Mesenteric fat pad (tissue), 1 donor: ENCODE data around the gene CBX2. TPM values are rescaled to one million over a fixed set of nuclear protein-coding genes. Genes with fewer than 3 reads are reported as not detected.

Experiments
- DNase-seq: peaks from one replicate; pipeline ENCODE4 v3.0.0-alpha.2; 2020; ENCODE audit warnings: low spot score
- total RNA-seq: library from RNA; stranded (reverse); fragmentation: NEBNext Ultra II Directional; extraction: Animal tissue kit (Norgen Biotek cat#: 25700); gene quantifications from one replicate; pipeline ENCODE4 v1.2.1, GENCODE V29; 2021
- donor health status: DM: yes; HTN: yes; CAD: no.

CBX2 gene
- total RNA-seq, 1 donor from 2014 or later = 2.9 TPM

DNA sequence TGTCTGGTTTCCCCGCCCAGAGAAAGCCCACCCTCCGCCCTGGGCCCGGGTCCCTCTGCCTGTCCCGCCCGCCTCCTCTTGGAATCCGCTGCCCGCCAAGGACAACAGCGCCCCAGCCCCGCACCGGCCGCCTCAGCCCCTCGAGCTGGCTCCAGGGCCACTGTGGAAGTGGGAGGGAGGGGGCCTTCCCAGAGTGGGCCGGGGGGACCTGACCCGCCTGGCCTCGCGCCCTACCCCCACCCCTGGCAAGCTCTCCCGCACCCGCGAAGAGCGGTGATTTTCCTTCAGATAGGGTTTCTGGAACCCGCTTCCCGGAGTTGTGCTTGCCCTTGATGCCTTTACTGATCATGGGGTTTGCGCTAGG lies 21.2 kb downstream of the CBX2 start:
- DNase-seq = no peak

DNA sequence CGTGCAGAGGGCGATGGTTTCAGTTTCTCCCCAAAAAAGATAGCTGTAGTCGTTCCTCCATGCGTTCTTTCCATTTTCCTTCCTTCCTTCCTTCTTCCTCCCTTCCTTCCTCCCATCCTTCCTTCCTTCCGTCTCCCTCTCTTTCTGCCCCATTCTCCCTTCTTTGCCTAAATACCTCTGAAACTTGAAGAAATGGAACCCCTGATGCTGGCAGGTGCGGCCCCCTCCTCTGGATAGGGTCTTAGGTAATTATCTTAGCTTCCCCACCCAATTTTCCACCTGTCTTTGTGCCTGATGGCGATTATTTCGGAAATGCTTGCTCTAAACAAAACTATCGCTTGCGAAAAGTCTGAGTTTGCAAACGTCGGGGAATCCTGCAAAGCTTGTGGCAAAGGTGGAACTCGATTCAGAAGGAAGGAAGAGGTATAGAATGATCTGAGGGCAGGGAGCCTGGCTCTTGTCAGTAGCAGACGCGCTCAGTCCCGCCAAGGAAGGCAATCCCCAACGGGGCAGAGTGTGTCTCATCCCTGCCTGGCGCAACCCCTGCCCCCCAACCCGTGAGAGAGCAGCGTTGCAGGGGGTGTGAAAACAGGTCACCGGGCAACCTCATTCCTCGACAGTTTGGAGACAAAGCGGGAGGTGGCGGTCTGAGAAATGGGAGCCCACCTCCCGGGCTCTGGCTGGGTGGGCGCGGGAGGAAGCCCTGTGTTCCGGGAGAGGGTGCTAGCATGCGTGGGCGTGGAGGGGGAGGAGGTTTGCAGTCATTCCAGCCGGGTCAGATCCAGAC lies 21.8 kb downstream of the CBX2 start:
- DNase-seq = no peak

DNA sequence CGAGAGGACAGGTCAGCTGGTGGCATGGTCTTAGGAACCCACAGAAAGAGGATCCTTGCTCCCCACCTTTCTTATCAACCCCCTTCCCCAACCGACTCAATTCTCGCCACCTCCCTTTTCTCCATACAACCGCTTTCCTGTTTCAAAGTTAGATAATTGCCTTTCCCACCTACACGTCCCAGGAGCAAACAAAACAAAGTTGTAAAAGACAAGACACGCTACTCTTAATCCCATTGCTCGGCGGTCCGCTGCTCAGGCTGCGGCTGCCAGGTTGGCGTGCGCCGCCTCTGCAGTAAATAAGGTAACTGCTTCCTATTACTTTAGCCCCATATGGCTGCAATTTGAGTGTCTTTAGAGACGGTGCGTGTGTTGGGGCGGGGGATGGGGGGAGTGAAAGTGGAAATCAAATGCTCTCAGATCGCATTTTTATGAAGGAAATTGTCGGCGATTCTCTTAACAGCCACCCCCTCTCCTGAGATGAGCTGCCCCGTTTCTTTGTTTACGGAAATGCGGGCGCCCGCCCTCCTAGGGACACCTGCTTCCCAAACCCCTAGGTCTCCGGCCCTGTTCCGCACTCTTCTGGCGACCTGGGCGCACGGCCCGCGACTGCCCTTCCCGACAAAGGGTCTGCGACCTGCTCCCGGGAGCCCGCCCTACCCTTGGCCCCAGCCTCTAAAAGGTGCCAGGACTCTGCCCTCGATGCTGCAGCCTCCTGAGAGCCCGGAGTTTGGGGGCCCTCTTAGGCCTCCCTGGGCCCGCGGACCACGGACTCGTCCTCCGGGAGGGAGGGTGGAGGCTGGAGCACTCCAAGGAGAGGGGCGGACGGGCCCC lies 22.6 kb downstream of the CBX2 start:
- no peak for DNase-seq

DNA sequence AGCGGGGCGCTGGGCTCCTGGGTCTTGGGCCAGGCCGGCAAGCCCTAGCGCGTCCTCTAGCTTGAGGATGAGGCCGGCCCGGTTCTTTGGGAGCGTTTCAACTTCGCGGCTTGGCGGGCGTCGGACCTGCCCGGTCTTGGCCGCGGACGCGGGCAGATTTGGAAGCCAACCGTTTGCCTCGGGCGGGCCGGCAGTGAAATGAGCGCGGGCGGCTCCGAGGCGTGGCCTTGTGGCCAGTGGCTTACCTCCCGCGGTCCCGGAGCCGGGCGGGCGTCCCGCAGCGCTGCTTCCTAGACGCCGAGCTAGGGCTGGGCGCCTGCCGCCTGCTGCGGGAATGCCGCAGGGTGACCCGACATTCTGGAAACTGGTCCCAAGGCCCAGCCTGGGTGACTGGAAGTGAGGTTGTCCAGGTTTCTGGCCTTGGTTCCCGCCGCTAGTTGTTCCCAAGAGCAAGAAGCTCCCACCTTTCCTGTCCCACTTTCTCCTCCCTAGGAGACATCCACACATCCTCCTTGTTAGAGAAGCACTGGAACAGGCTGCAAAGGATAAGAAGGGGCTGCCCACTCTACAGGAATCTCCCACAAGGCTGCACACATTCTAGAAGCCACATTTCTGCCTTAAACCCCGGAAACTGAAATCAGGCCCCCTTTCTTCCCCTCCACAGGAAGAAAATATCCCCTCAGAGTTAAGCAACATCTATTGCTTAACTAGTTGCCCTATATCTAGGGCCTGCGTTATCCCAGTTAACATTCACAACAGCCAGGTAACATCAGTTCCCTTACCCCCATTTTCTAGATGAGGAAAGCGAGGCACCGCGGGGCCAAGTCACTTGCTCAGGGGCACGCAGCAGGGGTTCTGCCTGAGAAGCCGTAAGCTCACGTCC lies 23.4 kb downstream of the CBX2 start:
- no peak for DNase-seq

DNA sequence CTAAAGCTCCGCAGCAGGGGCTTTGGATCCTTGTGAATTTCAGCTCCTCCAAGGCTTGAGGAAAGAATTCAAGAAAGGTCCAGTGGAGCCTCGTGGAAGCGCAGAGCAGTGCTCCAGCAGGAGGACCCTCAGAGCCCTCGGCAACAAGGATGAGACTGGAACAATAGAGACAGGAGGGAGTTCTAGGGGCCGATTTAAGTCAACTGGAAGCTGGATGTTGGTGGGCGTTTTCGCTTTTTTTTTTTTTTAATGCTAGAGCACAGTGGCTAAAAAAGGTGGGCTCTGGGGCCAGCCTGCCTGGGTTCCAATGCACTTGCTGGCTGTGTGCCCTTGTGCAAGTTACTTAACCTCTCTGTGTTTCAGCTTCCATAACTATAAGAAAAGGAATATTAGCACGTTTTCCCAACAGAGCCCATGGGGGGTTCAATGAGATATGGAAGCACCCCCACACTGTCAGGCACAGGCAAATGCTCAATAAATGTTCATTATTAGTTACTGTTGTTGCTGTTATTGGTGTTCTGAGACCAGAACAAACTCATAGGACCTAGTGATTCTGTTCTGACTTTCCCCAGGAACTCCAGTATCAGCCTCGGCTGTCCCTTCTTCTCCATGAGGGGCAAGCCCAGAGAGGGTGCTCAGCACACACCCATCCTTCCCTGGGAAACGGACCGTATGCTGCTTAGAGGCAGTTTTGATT lies 24.2 kb downstream of the CBX2 start:
- DNase-seq = no peak

DNA sequence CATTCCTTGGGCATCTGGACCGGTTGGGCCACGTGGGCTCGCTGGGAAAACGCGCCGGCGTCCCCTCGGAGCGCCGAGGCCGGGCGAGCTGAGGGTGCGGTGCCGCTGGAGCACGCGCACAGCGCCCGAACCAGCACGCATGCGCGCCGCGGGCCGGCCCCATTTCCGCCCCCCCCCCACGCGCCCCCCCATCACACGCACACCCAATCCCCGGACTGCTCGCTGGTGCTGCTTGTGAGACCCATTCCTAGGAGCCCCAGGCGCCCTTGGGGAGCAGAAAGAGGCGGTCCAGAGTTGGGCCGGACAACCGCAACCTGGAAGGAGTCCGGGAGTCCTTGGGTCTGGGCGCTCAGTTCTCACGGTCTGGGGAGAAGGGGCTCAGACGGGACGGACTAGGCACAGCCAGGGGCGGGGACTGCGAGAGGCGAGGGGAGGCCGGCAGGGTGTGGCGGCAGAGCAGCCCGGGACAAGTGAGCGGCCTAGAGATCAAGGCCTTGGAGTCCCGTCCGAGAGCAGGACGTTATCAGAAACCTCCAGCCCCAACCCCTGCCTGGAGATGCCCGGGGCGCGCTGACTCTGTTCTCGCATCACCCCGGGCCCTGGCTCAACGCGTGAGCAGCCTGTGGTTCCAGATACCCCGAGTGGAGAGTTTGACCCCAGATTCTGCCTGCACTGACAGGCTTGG lies 24.9 kb downstream of the CBX2 start:
- no peak for DNase-seq

DNA sequence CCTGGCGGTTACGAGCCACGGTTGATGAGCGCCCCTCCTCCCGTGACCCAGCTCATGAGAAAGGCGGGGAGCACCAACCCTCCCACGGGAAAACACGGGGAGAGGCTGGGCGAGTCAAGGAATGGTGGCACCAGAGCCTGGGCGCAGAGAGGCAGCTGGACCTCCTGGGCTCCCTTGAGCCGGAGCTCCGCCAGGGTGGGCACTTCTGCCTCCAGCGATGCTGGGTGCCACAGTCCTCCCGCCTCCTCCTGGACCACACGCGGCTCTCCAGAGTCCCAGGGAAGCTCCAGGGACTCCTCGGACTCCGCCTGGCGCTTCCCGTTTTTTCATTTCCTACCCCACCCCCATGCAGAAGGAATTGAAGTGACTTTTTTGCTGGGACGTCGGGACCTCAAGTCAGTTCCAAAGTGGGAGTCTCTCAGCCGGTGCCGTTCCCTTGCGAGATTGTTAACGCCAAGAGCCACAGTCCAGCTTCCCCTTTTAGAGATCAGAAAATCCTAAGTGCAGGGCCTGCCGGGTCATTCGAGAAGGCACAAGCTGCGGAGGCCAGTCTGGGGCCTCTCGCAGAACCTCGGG lies 25.6 kb downstream of the CBX2 start:
- no peak for DNase-seq

DNA sequence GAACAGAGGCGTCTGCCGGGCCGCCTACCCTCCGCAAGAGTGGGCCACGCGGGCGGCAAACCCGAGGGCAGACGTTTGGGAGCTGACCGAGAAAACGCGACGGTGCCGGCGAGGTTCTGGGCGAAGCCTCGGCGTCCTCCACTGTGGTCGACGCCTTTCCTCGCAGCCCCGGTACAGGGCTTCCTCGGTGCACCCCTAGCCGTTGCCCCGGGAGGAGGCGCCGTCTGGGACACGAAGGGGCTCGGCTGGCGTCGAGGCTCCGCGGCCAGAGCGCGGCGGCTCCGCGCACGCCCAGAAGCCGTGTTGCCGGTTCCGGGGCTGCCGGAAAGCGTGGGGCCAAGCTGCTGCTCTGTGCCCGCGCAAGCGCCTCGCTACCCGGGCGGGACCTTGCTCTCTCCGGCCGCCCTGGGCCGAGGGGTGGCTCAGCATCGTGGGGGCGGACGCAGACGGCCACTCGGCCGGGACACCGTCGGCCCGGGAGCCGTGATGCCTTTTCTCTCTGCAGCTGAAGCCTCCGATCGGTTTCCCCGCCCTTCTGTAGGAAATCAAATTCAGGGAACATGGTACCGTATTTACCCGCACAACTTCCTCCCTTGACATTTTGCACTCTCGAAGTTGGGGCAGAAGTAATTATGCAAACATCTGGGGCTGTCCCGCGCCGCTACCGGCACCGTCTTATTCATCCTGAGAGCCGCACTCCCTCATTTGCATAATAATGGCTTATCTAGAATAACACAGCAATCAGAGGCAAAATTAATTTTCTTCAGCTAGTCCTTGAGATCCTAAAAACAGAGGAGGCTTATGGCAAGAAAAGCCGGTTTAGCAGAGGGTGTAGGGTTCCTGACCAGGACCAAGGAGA lies 26.3 kb downstream of the CBX2 start:
- DNase-seq = no peak

DNA sequence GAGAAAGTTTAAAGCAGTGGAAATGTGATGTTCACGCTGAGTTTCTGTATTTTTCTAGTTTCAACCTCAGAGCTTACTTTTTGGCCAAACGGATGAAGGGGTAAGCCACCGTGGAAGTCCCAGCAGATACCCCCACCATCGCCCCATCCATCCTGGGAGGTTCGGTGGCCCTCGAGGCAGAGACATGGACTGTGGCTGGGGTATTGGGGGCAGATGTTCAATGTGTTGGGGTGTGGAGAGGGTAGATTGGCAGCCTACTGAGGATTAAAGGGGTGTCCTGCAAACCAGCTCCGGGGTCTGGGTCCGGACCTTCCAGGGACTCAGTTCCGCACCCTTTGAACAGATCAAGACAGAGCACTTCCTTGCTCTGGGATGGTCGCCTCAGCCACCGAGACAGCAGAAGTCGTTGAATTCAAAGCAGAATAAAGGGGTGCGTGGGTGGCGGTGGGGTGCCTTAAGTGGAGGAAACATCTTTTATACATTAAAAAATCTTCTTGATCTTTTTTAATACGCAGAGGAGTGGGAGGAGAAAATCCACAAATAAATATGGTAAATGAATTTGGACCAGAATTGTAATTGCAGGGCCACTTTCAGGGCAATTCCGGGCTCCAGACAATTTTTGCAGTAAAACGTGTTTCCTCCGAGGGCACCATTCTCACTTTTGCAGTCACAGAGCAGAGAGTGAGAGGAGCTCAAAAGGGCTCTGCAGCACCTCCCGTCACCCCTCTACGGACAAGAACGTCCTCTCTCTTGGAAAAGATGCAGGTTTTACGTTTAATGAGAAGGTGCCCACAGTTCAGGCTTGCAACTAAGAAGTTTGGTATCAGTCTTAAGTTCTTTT lies 27.1 kb downstream of the CBX2 start:
- DNase-seq = no peak

DNA sequence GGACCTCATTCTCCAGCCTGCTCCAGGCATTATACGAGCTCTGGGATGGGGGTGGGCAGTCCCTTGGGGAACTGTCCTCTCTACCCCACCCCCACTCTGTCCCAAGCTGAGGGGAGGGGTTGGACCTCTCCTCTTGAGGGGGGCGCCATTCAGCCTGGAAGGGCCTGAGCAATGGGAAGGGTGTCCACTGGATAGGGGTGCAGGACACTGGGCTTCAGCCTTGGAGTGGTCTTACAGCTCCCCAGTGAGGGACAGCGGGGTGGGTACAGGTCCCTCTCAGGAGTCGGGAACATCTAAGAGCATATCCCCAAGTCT lies 28.5 kb downstream of the CBX2 start:
- no peak for DNase-seq

DNA sequence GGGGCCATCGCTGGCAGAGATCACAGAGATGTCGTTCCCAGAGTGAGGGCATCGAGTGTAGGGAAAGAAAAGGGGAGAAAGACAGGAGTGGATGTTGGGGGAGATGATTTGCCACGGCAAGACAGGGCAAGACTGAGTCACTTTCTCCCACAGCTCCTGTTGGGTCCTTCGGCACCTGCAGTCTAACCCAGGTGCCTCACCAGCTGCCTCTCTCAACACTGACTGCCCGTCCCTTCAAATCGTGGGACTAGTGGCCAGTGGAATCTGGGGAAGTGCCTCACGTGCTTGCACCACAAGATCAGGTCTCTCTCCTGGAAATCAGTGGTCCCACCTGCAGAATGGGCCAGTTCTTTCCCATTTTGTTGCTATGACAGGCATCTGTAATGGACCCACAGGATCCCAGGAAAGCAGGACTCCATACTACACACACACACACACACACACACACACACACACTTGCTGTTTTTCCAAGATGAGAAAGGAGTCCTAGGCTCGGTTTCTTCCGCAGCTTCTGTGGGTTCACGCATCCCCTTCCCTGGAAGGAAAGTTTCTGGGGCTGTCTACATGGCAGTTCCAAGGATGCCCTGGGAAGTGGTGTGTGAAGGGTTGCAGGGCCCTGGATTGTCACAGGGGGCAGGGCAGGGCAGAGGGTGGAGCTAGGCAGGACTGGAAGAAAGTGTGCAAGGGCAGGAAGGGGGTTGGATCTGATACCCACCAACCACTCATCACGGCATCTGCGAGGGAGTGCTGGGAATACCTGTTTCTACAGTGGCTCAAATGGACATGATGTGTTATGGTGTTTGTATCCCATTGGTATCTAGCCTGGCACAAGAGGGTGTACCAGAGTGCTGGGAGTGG lies 29.1 kb downstream of the CBX2 start:
- no peak for DNase-seq

DNA sequence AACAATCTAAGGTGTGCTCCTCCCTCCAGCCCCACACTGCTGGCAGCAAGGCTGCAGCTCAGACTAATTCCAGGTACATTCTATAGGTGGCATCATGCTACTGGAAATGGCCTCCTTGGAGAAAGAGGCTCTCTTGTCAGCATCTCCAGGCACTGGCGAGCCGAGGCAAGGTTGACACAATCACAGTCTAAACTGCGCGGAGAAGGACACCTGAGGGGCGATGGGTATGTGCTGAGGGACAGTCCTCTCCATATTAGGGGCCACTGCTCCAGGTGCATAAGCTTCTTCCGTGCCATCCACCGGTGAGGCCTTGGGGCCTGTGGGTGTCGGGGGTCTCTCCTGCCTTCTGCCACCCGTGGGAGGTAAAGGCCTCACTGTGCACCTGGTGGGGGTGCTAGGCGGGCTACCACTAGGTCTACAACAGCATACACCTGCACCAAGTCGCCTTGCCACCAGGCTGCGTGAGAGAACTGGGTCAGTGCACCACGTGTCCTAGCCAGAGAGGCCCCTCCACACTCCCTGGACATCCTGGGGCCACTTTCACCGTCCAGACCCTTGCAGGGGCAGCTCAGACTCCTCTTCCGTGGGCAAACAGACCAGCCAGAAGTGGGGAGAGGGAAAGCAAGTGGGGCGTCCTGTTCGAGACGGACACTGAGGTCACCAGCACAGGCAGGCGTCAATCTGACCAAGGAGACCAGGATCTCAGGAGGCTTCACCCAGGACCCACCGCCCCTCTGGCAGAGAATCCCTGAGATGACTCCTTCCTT lies 31.0 kb downstream of the CBX2 start:
- no peak for DNase-seq

DNA sequence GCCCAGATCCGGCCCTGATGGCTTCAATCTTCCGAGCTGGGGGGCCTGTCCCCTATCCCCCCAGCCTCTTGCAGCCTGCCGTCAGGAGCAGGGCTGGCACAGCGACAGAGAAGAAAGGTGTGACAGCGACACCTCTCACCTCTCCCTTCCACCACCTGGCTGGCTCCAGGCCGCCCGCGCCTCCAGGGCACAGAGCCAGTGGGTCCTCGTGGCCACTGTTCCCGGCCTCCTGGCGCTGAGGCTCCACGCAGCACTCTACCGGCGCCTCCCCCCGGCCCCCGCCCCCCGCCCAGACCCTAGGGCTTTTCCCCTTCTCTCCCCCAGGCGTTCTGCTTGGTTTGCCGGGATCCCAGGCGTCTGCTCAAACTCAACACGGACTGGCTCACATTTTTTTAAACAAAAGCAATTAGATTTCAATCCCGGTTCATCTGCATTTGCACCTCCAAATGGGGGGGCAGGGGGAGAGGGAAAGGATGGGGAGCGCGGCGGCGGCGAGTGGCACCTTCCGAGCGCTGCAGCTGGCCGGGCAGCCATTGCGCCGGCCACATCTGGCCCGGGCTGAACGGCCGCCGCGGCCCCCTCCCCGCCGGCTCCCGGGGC lies 31.7 kb downstream of the CBX2 start:
- DNase-seq = no peak

DNA sequence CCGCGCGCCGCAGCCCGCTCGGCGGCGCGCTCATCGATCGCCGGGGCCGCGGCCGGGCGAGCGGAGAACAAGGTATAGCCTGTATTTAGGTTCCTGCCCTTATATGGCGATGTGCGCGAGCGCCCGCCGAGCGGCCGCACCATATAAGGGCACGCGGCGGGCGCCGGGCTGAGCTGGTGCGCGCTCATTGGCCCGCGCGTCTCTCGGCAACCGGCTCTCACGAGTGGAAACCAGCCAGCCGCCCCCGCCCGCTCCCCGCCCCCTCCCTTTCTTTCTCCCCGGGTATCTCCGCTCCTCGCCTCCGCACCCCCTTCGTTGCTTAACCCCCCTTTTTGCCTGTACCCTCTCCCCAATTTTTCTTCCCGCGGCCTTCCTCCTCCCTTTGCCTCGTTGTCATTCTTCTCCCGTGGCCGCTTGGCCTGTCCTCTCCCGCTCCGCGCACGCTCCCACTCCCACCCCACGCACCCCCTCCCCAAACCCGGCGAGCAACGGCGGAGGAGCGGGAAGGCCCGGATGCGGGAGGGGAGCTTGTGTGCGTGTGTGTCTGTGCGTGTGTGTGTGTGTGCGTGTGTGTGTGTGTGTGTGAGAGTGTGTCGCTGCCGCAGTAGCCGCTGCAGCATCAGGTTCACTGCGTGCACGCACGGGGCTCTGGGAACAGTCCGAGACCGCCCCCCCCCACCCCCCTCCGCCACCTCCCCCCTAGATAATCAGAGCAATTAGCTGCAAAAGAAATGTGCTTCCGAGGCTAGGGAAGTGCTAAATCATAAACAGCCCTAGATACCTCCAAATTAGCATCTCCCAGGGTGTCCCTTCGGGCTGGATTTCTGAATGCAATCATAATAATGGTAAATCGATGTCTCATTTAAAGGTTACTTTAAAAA lies 32.4 kb downstream of the CBX2 start:
- DNase-seq = no peak
